Measurements from ENCODE around the gene CABP4. TPM values are rescaled to one million over a fixed set of nuclear protein-coding genes. Genes with fewer than 3 reads are reported as not detected.
A peak's percentile ranks its signal among the peaks of the same experiment; 100 is the strongest.

Gene CABP4
- total and polyA plus RNA-seq, 8 donors: 0.58 to 1.5 (median 0.99) TPM; not detected in 1

GRCh38 chr11:67410369-67410831, 44.8 kb upstream of the CABP4 start:
- no peak overlapping the region for H3K27ac ChIP-seq
- 43 to 52% methylated on average over 13 to 15 of the region's 15 CpGs for WGBS, 2 donors
- H3K36me3 ChIP-seq: no peaks in the 10 kb centered on the region
- no peak for FAIRE-seq
- TF ChIP-seq CTCF (IDR thresholded peaks at IDR 0.05): no peak
- intact Hi-C loops (cut with DNase I): loop anchor here in 1 of 3 donors (10.0 kb wide), 1 partner anchor 94 kb away; the partner anchor contains the start of genes CDK2AP2 and PITPNM1
- no peak for ATAC-seq
- H3K27me3 ChIP-seq: no peaks in the 10 kb centered on the region
- DNase-seq: peak in 1 of 6 donors; percentile 70
- peaks cover 0 to 2% (median 0%) of the 10 kb centered on the region in 3 donors for H3K4me1 ChIP-seq
- H3K4me3 ChIP-seq: no peak overlapping the region
- no peaks in the 10 kb centered on the region for H3K9me3 ChIP-seq

- no peak for TF ChIP-seq CTCF (IDR thresholded peaks at IDR 0.05)
- intact Hi-C loops (cut with DNase I): loop anchor here in 1 of 3 donors (10.0 kb wide), 1 partner anchor 94 kb away; the partner anchor contains the start of genes CDK2AP2 and PITPNM1
- DNase-seq (peak in 1 of 6 donors; percentile 49), ATAC-seq (no peak), FAIRE-seq (no peak)
- Histone ChIP-seq H3K27ac (no peak overlapping the region), H3K36me3 (no peaks in the 10 kb centered on the region), H3K27me3 (no peaks in the 10 kb centered on the region), H3K4me1 (peaks cover 0 to 2% (median 0%) of the 10 kb centered on the region in 3 donors), H3K9me3 (no peaks in the 10 kb centered on the region), H3K4me3 (no peak overlapping the region)
- WGBS, 2 donors: 62 to 75% methylated on average over 16 to 17 of the region's 17 CpGs
These were observed 44.0 kb upstream of the CABP4 start for GRCh38 chr11:67410984-67411784.

- 40 to 42% methylated on average over 7 of the region's 7 CpGs for WGBS, 2 donors
- peak in 1 of 6 donors; percentile 49 for DNase-seq
- peaks cover 0 to 2% (median 0%) of the 10 kb centered on the region in 3 donors for H3K4me1 ChIP-seq
- intact Hi-C loops (cut with DNase I): loop anchor here in 1 of 3 donors (10.0 kb wide), 1 partner anchor 93 kb away; the partner anchor contains the start of genes CDK2AP2 and PITPNM1
- ATAC-seq: no peak
- no peak overlapping the region for H3K4me3 ChIP-seq
- no peak for TF ChIP-seq CTCF (IDR thresholded peaks at IDR 0.05)
- H3K27me3 ChIP-seq: no peaks in the 10 kb centered on the region
- no peaks in the 10 kb centered on the region for H3K36me3 ChIP-seq
- no peak for FAIRE-seq
- no peaks in the 10 kb centered on the region for H3K9me3 ChIP-seq
- no peak overlapping the region for H3K27ac ChIP-seq
These were observed 43.4 kb upstream of the CABP4 start for GRCh38 chr11:67411785-67412152.

GRCh38 chr11:67412495-67413179, 42.5 kb upstream of the CABP4 start:
- DNase-seq (peak in 1 of 6 donors; percentile 68), ATAC-seq (no peak), FAIRE-seq (no peak)
- intact Hi-C loops (cut with DNase I): loop anchor here in 1 of 3 donors (10.0 kb wide), 1 partner anchor 92 kb away; the partner anchor contains the start of genes CDK2AP2 and PITPNM1
- Histone ChIP-seq H3K4me3 (no peak overlapping the region), H3K27me3 (no peaks in the 10 kb centered on the region), H3K27ac (no peak overlapping the region), H3K36me3 (no peaks in the 10 kb centered on the region), H3K4me1 (peaks cover 0 to 2% (median 0%) of the 10 kb centered on the region in 3 donors), H3K9me3 (no peaks in the 10 kb centered on the region)
- TF ChIP-seq CTCF (IDR thresholded peaks at IDR 0.05): no peak
- WGBS, 2 donors: 33 to 43% methylated on average over 9 of the region's 9 CpGs

Measured in pancreas (tissue), 10 donors.